Effector CD4-positive, alpha-beta T cell (primary cell): ENCODE data around the gene KCNIP3.
"Not testable (repeated sequence)": the region's sequence is repeated elsewhere in the genome, so short reads cannot be mapped to it uniquely, and the experiment has no call there.

Experiments used
- DNase-seq: peaks from one replicate; pipeline ENCODE4 v3.0.0-alpha.2; 2020

The KCNIP3 gene

GRCh38 chr2:95427196-95427867 is 130.2 kb downstream of the KCNIP3 start:
- DNase-seq, result not testable (repeated sequence)

DNA sequence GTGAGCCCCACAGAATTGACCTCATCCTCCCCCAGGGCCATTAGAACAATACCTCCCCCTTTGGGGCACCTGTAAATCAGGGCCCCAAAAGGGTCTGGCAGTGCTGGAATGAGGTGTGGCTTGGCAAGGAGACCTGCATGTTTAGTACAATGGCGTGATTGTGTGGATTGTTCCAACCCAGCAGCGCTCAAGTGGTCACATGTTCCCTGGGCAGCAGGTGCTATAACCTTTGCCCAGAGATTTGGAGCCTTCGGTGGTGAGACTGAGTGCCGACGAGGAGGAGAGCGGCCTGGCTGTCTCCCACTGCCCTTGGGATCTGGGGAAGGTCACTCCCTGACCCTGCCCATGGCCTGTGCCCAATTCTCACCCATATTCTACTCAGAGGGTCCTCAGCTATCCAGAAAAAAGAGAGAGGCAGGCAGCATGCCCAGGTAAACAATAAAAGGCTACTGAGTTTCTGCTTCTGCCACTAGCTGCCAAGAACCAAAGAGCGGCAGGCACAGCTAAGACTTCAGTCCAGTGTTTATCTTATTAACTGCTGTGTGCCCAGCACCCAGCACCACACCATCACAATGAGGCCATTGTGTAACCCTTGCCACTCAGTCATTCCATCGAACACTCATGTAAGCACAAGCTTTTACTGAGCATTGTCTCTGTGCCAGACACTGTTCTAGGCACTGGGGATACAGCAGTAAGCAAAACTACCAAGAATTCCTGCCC is 132.8 kb downstream of the KCNIP3 start:
- DNase-seq, result not testable (repeated sequence)

DNA sequence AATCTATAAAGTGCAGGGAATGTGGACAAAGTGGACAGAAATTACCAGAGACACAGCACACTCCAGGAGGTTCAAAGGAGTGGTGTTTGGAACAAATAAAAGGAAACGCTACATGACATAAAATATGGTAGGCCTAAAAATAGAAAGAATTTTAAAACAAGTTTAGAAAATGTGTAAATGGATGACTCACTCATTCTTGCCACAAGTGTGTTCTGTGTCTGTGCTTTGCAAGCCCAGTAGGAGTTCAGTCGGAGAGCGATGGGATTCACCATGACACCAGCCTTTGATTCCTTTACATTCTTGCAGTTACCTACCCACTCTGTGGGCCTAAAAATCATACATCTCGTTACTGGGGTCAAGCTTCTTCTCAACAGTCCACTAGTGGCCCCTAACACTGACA is 136.2 kb downstream of the KCNIP3 start:
- not testable (repeated sequence) for DNase-seq

GRCh38 chr2:95433973-95434372 is 136.8 kb downstream of the KCNIP3 start:
- not testable (repeated sequence) for DNase-seq

GRCh38 chr2:95434507-95435076 is 137.4 kb downstream of the KCNIP3 start:
- DNase-seq, result not testable (repeated sequence)

DNA sequence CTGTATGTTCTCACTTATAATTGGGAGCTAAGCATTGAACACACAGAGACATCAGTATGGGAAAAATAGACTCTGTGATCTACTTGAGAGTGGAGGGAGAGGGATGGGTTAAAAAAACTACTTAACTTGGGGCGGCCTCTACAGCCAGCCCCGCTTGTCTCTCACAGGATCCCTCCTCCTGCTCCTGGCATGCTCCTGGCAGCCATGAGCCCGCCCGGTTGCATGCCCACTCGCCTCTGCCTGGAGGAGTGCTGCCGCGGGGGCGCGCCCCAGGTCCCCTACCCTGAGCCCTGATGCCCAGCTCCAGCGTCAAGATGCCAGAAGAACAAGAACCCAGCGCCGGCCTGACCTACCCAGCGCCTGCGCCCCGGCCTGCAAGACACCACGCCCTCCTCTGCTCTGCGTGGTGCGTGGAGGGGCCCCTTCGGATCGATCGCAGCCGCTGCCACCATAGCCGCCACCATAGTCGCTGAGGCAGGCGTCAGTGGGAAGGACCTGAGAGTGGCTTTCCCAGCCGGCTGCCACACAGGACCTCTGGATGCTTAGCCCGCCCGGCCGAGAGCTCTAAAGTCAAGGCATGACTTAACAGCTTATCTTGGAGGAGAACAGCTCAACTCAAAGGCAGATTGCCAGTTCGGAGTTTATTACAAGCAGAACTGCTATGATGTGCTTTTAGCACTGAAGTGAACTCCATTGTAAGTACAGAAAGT is 138.2 kb downstream of the KCNIP3 start:
- DNase-seq, result not testable (repeated sequence)
